Tibial nerve (tissue), 4 donors: ENCODE results near the gene MSI2.

ENCODE experiments used
- CTCF ChIP-seq, 5 experiments: fragments of 200-600 bp in 3 of 5; fragments of 450-650 bp in 2 of 5; sonication (generic) in 3 of 5; IDR thresholded peaks; one replicate each; pipeline ENCODE4 v1.5.1; 2016 to 2019; ENCODE audit warnings: antibody characterized with exemption in 5 of 5, mild to moderate bottlenecking in 3 of 5, moderate library complexity in 2 of 5
- EP300 ChIP-seq, 2 donors: sonication (generic); formaldehyde crosslinking; IDR thresholded peaks; one replicate each; pipeline ENCODE4 v1.6.1; 2017; ENCODE audit warnings: antibody characterized with exemption in 2 of 2, mild to moderate bottlenecking in 1 of 2

DNA sequence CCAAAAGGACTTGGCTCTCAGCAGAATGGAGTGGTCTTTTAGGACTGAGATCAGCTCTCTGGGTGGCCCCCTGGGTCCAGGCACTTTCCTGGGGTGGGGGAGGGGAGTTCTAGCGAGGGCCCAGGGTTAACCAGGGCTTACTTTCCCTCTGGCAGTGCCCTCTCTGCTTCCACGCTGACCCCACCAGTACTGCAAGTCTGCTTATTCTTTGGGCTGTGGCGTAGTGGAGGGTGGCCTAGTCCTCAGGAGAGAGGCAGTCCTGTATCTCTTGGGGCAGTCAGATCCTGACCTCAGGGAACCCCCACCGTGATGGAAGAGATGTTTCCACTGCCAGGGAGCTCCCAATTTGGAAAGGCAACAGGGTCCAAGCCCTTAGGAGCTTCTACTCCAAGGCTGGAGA, 409.4 kb downstream of the MSI2 start:
- no peak for TF ChIP-seq CTCF (IDR thresholded peaks at IDR 0.05)
- no peak for TF ChIP-seq EP300 (IDR thresholded peaks at IDR 0.05)
